ENCODE results near the gene PAQR4. TPM values are rescaled to one million over a fixed set of nuclear protein-coding genes. Genes with fewer than 3 reads are reported as not detected.
A peak's percentile ranks its signal among the peaks of the same experiment; 100 is the strongest.

Gene PAQR4
- polyA plus RNA-seq, 2 of the 4 experiments (the other 2 are of a cell fraction), result 8.0 to 18.6 TPM

DNA sequence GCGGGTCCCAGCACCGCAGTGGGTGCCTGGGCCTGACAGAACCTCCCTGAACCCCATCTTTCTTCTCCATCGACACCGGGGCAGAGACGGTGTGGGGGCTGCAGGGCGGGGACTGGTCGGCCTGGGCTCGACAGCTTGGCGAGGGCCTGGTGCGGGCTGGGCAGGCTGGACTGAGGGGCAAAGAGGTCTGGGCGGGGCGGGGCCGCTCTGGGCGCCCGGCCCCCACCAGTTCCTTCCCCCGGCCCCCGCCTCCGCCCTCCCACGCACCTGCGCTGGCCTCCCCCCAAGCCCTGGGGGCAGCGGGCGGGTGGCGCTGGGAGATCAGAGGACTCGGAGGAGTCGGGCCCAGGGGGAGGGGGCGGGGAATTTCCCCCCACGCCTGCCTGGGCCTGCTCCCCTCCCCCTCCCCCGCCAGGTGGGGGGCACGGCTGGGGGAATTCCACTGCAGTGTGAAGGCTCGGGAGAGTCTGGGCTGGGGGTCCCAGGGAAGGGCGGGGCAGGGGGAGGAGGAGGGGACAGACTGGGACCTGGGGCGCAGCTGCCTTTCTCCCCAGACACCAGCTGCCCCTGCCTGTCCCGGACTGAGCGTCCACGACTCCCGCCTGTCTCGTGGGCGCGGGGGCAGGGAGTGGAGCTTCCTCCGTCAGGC, 6.0 kb upstream of the PAQR4 start:
- POLR2A ChIA-PET, result no interaction called here
- Histone ChIP-seq H3K9me3 (no peaks in the 10 kb centered on the region), H3K27ac (peak overlapping the region; percentile 57 to 78), H3K4me3 (peak overlapping the region; percentile 51), H3K4me2 (peak overlapping the region; percentile 100), H3K4me1 (peaks cover 10% of the 10 kb centered on the region; the same call in 2 of the 3 replicates)
- CTCF ChIA-PET, result interaction anchor here (1.1 to 8.1 kb wide), 13 partner anchors 8 to 87 kb away, joined by 3 to 97 read pairs (median 8); partner anchors contain the start of gene PKMYT1
- TF ChIP-seq RCOR1 (IDR thresholded peaks at IDR 0.05; ENCODE audit: low read depth, low read length) (no peak), PHF8 (IDR thresholded peaks at IDR 0.05; ENCODE audit: borderline replicate concordance, low read depth) (no peak)
- FAIRE-seq (no peak), ATAC-seq (no peak; a peak in 1 of 6 replicates), DNase-seq (ENCODE audit: low read depth in 1 of 2, low spot score in 1 of 2) (no peak)
- 47% methylated on average over 10 of the region's 40 CpGs for WGBS (ENCODE audit: missing lambda C conversion rate)

DNA sequence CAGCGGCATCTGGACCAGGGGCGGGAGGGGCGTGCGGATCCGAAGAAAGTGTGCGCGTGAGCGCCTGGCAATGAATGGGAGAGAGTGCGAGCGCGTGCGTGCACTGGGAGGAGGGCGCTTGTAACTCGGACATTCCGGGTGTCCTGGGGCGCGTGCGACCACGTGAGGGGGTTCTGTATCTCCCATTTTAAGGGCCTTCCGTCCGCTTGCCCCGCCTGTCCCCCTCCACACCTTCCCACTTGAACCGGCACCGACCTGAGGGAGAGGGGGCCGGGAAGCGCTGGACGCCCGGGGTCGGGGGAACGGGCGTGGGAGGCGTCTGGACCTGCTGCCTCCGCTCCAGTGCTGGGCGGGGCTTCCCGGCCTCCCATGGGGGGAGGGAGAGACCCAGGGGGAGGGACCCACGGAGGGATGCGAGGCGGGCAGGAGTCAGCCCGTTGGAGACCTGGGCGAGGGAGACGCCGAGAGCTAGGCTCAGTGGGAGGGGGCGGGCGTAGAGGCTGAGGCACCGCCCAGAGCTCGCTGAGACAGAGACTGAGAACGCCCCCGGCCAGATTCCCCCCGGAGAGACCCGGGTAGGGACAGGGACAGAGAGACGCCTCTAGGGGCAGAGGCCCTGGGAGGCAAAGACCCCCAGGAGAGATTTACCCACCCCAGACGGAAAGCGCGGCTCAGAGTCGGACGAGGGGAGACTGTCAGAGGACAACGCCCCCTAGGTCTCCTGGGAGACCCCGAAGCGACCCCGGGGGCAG, 5.2 kb upstream of the PAQR4 start, which contains the start of gene KREMEN2:
KREMEN2 (plus strand) TSS at position 553 of the 752 bp plus-strand sequence. CDS start 246 bp downstream, outside the sequence.
- H3K4me3 ChIP-seq, result peak within 1 kb of the TSS; percentile 51
- TF ChIP-seq POLR2A (IDR thresholded peaks at IDR 0.05; ENCODE audit: low read length) (peak; percentile 36), BHLHE40 (IDR thresholded peaks at IDR 0.05; ENCODE audit: low read depth, low read length) (peak; percentile 17; the same call in 1 of the 2 replicates), MAZ (IDR thresholded peaks at IDR 0.05; ENCODE audit: borderline replicate concordance, low read depth, low read length) (0 out of 2 replicates have a peak, but pooled peaks have one; percentile 17)
- TF ChIP-seq, protein P1, sequence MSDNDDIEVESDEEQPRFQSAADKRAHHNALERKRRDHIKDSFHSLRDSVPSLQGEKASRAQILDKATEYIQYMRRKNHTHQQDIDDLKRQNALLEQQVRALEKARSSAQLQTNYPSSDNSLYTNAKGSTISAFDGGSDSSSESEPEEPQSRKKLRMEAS (IDR thresholded peaks at IDR 0.05), result peak; percentile 90
- TF ChIP-seq, protein P2, sequence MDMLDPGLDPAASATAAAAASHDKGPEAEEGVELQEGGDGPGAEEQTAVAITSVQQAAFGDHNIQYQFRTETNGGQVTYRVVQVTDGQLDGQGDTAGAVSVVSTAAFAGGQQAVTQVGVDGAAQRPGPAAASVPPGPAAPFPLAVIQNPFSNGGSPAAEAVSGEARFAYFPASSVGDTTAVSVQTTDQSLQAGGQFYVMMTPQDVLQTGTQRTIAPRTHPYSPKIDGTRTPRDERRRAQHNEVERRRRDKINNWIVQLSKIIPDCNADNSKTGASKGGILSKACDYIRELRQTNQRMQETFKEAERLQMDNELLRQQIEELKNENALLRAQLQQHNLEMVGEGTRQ (IDR thresholded peaks at IDR 0.05), result peak; percentile 70
- TF ChIP-seq, protein P3, sequence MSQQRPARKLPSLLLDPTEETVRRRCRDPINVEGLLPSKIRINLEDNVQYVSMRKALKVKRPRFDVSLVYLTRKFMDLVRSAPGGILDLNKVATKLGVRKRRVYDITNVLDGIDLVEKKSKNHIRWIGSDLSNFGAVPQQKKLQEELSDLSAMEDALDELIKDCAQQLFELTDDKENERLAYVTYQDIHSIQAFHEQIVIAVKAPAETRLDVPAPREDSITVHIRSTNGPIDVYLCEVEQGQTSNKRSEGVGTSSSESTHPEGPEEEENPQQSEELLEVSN (IDR thresholded peaks at IDR 0.05; ENCODE audit: borderline replicate concordance, low read depth), result peak; percentile 40; the same call in 1 of the 2 replicates
- TF ChIP-seq, protein P4, sequence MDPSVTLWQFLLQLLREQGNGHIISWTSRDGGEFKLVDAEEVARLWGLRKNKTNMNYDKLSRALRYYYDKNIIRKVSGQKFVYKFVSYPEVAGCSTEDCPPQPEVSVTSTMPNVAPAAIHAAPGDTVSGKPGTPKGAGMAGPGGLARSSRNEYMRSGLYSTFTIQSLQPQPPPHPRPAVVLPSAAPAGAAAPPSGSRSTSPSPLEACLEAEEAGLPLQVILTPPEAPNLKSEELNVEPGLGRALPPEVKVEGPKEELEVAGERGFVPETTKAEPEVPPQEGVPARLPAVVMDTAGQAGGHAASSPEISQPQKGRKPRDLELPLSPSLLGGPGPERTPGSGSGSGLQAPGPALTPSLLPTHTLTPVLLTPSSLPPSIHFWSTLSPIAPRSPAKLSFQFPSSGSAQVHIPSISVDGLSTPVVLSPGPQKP (IDR thresholded peaks at IDR 0.05; ENCODE audit: low read depth, low read length), result no peak
- TF ChIP-seq, protein P5, sequence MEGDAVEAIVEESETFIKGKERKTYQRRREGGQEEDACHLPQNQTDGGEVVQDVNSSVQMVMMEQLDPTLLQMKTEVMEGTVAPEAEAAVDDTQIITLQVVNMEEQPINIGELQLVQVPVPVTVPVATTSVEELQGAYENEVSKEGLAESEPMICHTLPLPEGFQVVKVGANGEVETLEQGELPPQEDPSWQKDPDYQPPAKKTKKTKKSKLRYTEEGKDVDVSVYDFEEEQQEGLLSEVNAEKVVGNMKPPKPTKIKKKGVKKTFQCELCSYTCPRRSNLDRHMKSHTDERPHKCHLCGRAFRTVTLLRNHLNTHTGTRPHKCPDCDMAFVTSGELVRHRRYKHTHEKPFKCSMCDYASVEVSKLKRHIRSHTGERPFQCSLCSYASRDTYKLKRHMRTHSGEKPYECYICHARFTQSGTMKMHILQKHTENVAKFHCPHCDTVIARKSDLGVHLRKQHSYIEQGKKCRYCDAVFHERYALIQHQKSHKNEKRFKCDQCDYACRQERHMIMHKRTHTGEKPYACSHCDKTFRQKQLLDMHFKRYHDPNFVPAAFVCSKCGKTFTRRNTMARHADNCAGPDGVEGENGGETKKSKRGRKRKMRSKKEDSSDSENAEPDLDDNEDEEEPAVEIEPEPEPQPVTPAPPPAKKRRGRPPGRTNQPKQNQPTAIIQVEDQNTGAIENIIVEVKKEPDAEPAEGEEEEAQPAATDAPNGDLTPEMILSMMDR (IDR thresholded peaks at IDR 0.05), result peak; percentile 21; the same call in 1 of the 3 replicates
- TF ChIP-seq, protein P6, sequence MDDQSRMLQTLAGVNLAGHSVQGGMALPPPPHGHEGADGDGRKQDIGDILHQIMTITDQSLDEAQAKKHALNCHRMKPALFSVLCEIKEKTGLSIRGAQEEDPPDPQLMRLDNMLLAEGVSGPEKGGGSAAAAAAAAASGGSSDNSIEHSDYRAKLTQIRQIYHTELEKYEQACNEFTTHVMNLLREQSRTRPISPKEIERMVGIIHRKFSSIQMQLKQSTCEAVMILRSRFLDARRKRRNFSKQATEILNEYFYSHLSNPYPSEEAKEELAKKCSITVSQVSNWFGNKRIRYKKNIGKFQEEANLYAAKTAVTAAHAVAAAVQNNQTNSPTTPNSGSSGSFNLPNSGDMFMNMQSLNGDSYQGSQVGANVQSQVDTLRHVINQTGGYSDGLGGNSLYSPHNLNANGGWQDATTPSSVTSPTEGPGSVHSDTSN (IDR thresholded peaks at IDR 0.05), result no peak
- peak within 1 kb of the TSS; percentile 100 for H3K4me2 ChIP-seq
- peak within 1 kb of the TSS; percentile 57 to 78 for H3K27ac ChIP-seq
- ATAC-seq (peak; percentile 52 to 73), FAIRE-seq (no peak), DNase-seq (ENCODE audit: low read depth in 1 of 2, low spot score in 1 of 2) (peak; percentile 82 to 85)
- H3K4me1 ChIP-seq, result peaks cover 15% of the 10 kb centered on the region; the same call in 2 of the 3 replicates
- H3K9me3 ChIP-seq, result no peaks in the 10 kb centered on the region
- 2% methylated on average over 22 of the region's 60 CpGs for WGBS (ENCODE audit: missing lambda C conversion rate)
- ChIA-PET POLR2A (interaction anchor here (0.9 kb wide), 1 partner anchor 16 kb away, joined by 3 read pairs; the partner anchor contains the start of gene PKMYT1), CTCF (interaction anchor here (0.6 to 8.1 kb wide), 7 partner anchors 9 to 68 kb away, joined by 3 to 97 read pairs (median 3); no protein-coding TSS in a partner anchor)
